HepG2 (cell line): ENCODE results near the gene RAB43. TPM values are rescaled to one million over a fixed set of nuclear protein-coding genes. Genes with fewer than 3 reads are reported as not detected.

ENCODE experiments used
- ARID2 ChIP-seq: sonication (generic); formaldehyde crosslinking; IDR thresholded peaks from 2 replicates; pipeline ENCODE4 v1.8.1; 2022; ENCODE audit warnings: mild to moderate bottlenecking, missing genetic modification reagents, borderline replicate concordance
- EED ChIP-seq: sonication (generic); formaldehyde crosslinking; IDR thresholded peaks from 2 replicates; pipeline ENCODE4 v1.5.0; 2020; ENCODE audit warnings: mild to moderate bottlenecking, missing genetic modification reagents
- ERF ChIP-seq: IDR thresholded peaks from 2 replicates; pipeline ENCODE4 v1.6.1; 2018; ENCODE audit warnings: missing biosample characterization, missing genetic modification reagents
- EZH2 ChIP-seq: conservative IDR thresholded peaks from 2 replicates; pipeline ENCODE4 v1.6.1; 2012; ENCODE audit warnings: mild to moderate bottlenecking, low read depth, low read length, moderate library complexity
- GABPA ChIP-seq, 2 experiments: IDR thresholded peaks; 2 replicates each; pipeline ENCODE4 v1.6.1; 2011 to 2016; ENCODE audit warnings: low read depth in 2 of 2, low read length in 1 of 2, missing biosample characterization in 1 of 2, missing genetic modification characterization in 1 of 2
- HDAC6 ChIP-seq: fragments of 200-600 bp; sonication (generic); IDR thresholded peaks from 2 replicates; pipeline ENCODE4 v1.7.0; 2017; ENCODE audit warnings: mild to moderate bottlenecking, antibody characterized with exemption, low read length, low read depth
- HMG20B ChIP-seq: conservative IDR thresholded peaks from 2 replicates; pipeline ENCODE4 v1.6.1; 2016; ENCODE audit warnings: missing genetic modification reagents, missing compliant biosample characterization
- IRX3 ChIP-seq: sonication (generic); formaldehyde crosslinking; IDR thresholded peaks from 2 replicates; pipeline ENCODE4 v1.8.1; 2023; ENCODE audit warnings: mild to moderate bottlenecking, low read depth, missing genetic modification reagents, borderline replicate concordance
- NCOA1 ChIP-seq: sonication (generic); formaldehyde crosslinking; IDR thresholded peaks from 2 replicates; pipeline ENCODE4 v1.9.0; 2021; ENCODE audit warnings: missing genetic modification reagents
- NKX3-1 ChIP-seq: sonication (generic); formaldehyde crosslinking; IDR thresholded peaks from 2 replicates; pipeline ENCODE4 v1.5.0; 2020; ENCODE audit warnings: missing genetic modification reagents
- NR2C2 ChIP-seq: sonication (generic); formaldehyde crosslinking; IDR thresholded peaks from 2 replicates; pipeline ENCODE4 v1.4.0; 2020; ENCODE audit warnings: missing genetic modification reagents, mild to moderate bottlenecking, moderate library complexity, borderline replicate concordance
- NRL ChIP-seq: sonication (generic); formaldehyde crosslinking; IDR thresholded peaks from 2 replicates; pipeline ENCODE4 v1.5.0; 2020; ENCODE audit warnings: missing genetic modification reagents, mild to moderate bottlenecking, moderate library complexity, borderline replicate concordance
- POLR2AphosphoS5 ChIP-seq: IDR thresholded peaks from 2 replicates; pipeline ENCODE4 v1.6.1; 2012; ENCODE audit warnings: low read depth, low read length
- SMYD3 ChIP-seq: sonication (generic); formaldehyde crosslinking; IDR thresholded peaks from 2 replicates; pipeline ENCODE4 v1.8.1; 2023; ENCODE audit warnings: mild to moderate bottlenecking, missing genetic modification reagents
- SRF ChIP-seq: IDR thresholded peaks from 2 replicates; pipeline ENCODE4 v1.6.1; 2011; ENCODE audit warnings: mild to moderate bottlenecking, low read depth, low read length, moderate library complexity
- TBP ChIP-seq: sonication (generic); formaldehyde crosslinking; IDR thresholded peaks from 2 replicates; pipeline ENCODE4 v1.5.0; 2020; ENCODE audit warnings: missing genetic modification reagents
- TOE1 ChIP-seq: sonication (generic); formaldehyde crosslinking; IDR thresholded peaks from 2 replicates; pipeline ENCODE4 v1.4.0; 2020; ENCODE audit warnings: mild to moderate bottlenecking, missing genetic modification reagents
- ZNF205 ChIP-seq: IDR thresholded peaks from 2 replicates; pipeline ENCODE4 v1.6.1; 2018; ENCODE audit warnings: missing biosample characterization, missing genetic modification reagents
- ZNF614 ChIP-seq: IDR thresholded peaks from 2 replicates; pipeline ENCODE4 v1.6.1; 2018; ENCODE audit warnings: missing biosample characterization, missing genetic modification reagents, inconsistent platforms, borderline replicate concordance
- ZNF709 ChIP-seq: sonication (generic); formaldehyde crosslinking; IDR thresholded peaks from 2 replicates; pipeline ENCODE4 v1.5.0; 2020; ENCODE audit warnings: mild to moderate bottlenecking, missing genetic modification reagents
- ZNF720 ChIP-seq: sonication (generic); formaldehyde crosslinking; IDR thresholded peaks from 2 replicates; pipeline ENCODE4 v1.4.0; 2020; ENCODE audit warnings: missing genetic modification reagents
- ZNF776 ChIP-seq: sonication (generic); formaldehyde crosslinking; IDR thresholded peaks from 2 replicates; pipeline ENCODE4 v1.4.0; 2020; ENCODE audit warnings: mild to moderate bottlenecking, missing genetic modification reagents
- ZNF841 ChIP-seq: sonication (generic); formaldehyde crosslinking; IDR thresholded peaks from 2 replicates; pipeline ENCODE4 v1.8.1; 2023; ENCODE audit warnings: missing genetic modification reagents, borderline replicate concordance
- ZNF879 ChIP-seq: sonication (generic); formaldehyde crosslinking; IDR thresholded peaks from 2 replicates; pipeline ENCODE4 v1.8.1; 2023; ENCODE audit warnings: missing genetic modification reagents
- polyA plus RNA-seq, 8 experiments: library from polyadenylated mRNA; depleted of rRNA in 3 of 8; stranded (reverse) in 7 of 8; unstranded in 1 of 8; fragments of >200 nt; fragmentation: Illumina TruSeq in 4 of 8; extraction: Trizol in 4 of 8; gene quantifications; 2 replicates each; pipeline versions ENCODE4 v1.2.1 to v1.2.3, GENCODE V29; 2011 to 2016; ENCODE audit warnings: low read depth in 4 of 8, missing spikeins in 1 of 8, mixed read lengths in 1 of 8; ENCODE audit not compliant: insufficient read depth in 1 of 8
- total RNA-seq, 5 experiments: library from RNA; depleted of rRNA; stranded (reverse); fragments of >200 nt; fragmentation: Illumina TruSeq; extraction: Trizol; gene quantifications; 2 replicates each; pipeline ENCODE4 v1.2.3, GENCODE V29; 2016; ENCODE audit warnings: low read depth in 1 of 5
- TF ChIP-seq, protein P1 (sequence below): sonication (generic); formaldehyde crosslinking; IDR thresholded peaks from 2 replicates; pipeline ENCODE4 v1.4.0; 2020; ENCODE audit warnings: low read depth, missing genetic modification reagents
- TF ChIP-seq, protein P2 (sequence below): IDR thresholded peaks from 2 replicates; pipeline ENCODE4 v1.6.1; 2016; ENCODE audit warnings: low read depth, borderline replicate concordance
- TF ChIP-seq, protein P3 (sequence below): sonication (generic); formaldehyde crosslinking; IDR thresholded peaks from 2 replicates; pipeline ENCODE4 v1.8.0; 2022; ENCODE audit warnings: missing genetic modification reagents, mild to moderate bottlenecking, inconsistent platforms, borderline replicate concordance

RAB43 gene
- total and polyA plus RNA-seq, 2 of the 13 experiments (the other 11 are each of a cell fraction or from before 2014, with no cell fraction given) = 11.8 to 18.4 TPM

GRCh38 chr3:129119365-129120100, 2.1 kb downstream of the RAB43 start (continued):
- TF ChIP-seq ZNF879 (no peak), ERF (CRISPR knock-in tag) (peak; percentile 88), NR2C2 (CRISPR knock-in tag) (peak; percentile 15; the same call in 1 of the 2 replicates), EZH2 (no peak), ZNF614 (CRISPR knock-in tag) (peak; percentile 88; the same call in 1 of the 2 replicates), ZNF205 (CRISPR knock-in tag) (peak; percentile 86), ZNF720 (no peak), HMG20B (CRISPR knock-in tag) (peak; percentile 82; the same call in 1 of the 2 replicates), ZNF709 (CRISPR knock-in tag) (no peak), EED (0 out of 2 replicates have a peak, but pooled peaks have one; percentile 73), SMYD3 (CRISPR knock-in tag) (no peak), NCOA1 (CRISPR knock-in tag) (no peak), HDAC6 (no peak), ZNF776 (CRISPR knock-in tag) (no peak), SRF (no peak), ARID2 (CRISPR knock-in tag) (0 out of 2 replicates have a peak, but pooled peaks have one; percentile 21), TBP (CRISPR knock-in tag) (no peak), TOE1 (CRISPR knock-in tag) (no peak), ZNF841 (no peak), NKX3-1 (CRISPR knock-in tag) (0 out of 2 replicates have a peak, but pooled peaks have one; percentile 57), GABPA (IDR thresholded peaks at IDR 0.05; ENCODE audit: low read depth, low read length) (no peak), GABPA (CRISPR knock-in tag; IDR thresholded peaks at IDR 0.05; ENCODE audit: low read depth) (peak; percentile 71), POLR2AphosphoS5 (peak; percentile 68), NRL (peak; percentile 68; the same call in 1 of the 2 replicates), IRX3 (CRISPR knock-in tag) (0 out of 2 replicates have a peak, but pooled peaks have one; percentile 55)
- TF ChIP-seq, protein P1, sequence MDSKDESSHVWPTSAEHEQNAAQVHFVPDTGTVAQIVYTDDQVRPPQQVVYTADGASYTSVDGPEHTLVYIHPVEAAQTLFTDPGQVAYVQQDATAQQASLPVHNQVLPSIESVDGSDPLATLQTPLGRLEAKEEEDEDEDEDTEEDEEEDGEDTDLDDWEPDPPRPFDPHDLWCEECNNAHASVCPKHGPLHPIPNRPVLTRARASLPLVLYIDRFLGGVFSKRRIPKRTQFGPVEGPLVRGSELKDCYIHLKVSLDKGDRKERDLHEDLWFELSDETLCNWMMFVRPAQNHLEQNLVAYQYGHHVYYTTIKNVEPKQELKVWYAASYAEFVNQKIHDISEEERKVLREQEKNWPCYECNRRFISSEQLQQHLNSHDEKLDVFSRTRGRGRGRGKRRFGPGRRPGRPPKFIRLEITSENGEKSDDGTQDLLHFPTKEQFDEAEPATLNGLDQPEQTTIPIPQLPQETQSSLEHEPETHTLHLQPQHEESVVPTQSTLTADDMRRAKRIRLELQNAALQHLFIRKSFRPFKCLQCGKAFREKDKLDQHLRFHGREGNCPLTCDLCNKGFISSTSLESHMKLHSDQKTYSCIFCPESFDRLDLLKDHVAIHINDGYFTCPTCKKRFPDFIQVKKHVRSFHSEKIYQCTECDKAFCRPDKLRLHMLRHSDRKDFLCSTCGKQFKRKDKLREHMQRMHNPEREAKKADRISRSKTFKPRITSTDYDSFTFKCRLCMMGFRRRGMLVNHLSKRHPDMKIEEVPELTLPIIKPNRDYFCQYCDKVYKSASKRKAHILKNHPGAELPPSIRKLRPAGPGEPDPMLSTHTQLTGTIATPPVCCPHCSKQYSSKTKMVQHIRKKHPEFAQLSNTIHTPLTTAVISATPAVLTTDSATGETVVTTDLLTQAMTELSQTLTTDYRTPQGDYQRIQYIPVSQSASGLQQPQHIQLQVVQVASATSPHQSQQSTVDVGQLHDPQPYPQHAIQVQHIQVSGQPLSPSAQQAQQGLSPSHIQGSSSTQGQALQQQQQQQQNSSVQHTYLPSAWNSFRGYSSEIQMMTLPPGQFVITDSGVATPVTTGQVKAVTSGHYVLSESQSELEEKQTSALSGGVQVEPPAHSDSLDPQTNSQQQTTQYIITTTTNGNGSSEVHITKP (CRISPR knock-in tag) = 0 out of 2 replicates have a peak, but pooled peaks have one; percentile 73
- TF ChIP-seq, protein P2, sequence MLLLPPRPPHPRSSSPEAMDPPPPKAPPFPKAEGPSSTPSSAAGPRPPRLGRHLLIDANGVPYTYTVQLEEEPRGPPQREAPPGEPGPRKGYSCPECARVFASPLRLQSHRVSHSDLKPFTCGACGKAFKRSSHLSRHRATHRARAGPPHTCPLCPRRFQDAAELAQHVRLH (CRISPR knock-in tag) = peak; percentile 93
- TF ChIP-seq, protein P3, sequence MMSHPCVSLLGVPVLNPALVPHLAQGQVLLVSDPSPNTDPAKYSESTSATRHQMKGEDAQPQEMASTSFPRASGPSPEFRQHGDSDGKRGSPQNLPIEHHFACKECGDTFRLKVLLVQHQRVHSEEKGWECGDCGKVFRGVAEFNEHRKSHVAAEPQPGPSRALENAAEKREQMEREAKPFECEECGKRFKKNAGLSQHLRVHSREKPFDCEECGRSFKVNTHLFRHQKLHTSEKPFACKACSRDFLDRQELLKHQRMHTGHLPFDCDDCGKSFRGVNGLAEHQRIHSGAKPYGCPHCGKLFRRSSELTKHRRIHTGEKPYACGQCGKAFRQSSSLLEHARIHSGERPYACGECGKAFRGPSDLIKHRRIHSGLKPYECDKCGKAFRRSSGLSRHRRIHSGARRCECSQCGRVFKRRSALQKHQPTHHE = no peak
